NCI-H2107 (cell line): ENCODE data around the gene GPA33.

Experiments used
- DNase-seq: peaks from one replicate; lab custom pipeline; 2025; lab: John Stamatoyannopoulos, UW

The GPA33 gene

GRCh38 chr1:167117225-167117624 is 27.0 kb upstream of the GPA33 start:
- no peak for DNase-seq

- DNase-seq, result no peak
These were observed 26.0 kb upstream of the GPA33 start for GRCh38 chr1:167116174-167116573.

- DNase-seq, result no peak
These were observed 25.5 kb upstream of the GPA33 start for GRCh38 chr1:167115655-167116054.

- DNase-seq, result no peak
These were observed 24.5 kb upstream of the GPA33 start for GRCh38 chr1:167114725-167115124.

GRCh38 chr1:167111868-167112709 is 21.9 kb upstream of the GPA33 start:
- no peak for DNase-seq

GRCh38 chr1:167110586-167110985 is 20.4 kb upstream of the GPA33 start:
- no peak for DNase-seq

GRCh38 chr1:167109125-167109524 is 18.9 kb upstream of the GPA33 start:
- DNase-seq, result no peak

GRCh38 chr1:167107456-167107855 is 17.3 kb upstream of the GPA33 start:
- DNase-seq, result no peak

GRCh38 chr1:167106119-167106461 is 15.9 kb upstream of the GPA33 start:
- DNase-seq, result no peak

- no peak for DNase-seq
These were observed 15.3 kb upstream of the GPA33 start for GRCh38 chr1:167105271-167106118.

GRCh38 chr1:167104256-167104633 is 14.1 kb upstream of the GPA33 start:
- DNase-seq, result no peak

- no peak for DNase-seq
These were observed 12.9 kb upstream of the GPA33 start for GRCh38 chr1:167102906-167103573.

GRCh38 chr1:167101754-167102153 is 11.6 kb upstream of the GPA33 start:
- DNase-seq, result no peak

GRCh38 chr1:167100730-167101129 is 10.6 kb upstream of the GPA33 start:
- no peak for DNase-seq

GRCh38 chr1:167099851-167100250 is 9.7 kb upstream of the GPA33 start:
- no peak for DNase-seq

- no peak for DNase-seq
These were observed 5.2 kb upstream of the GPA33 start for GRCh38 chr1:167095368-167095767.

GRCh38 chr1:167094690-167095089 is 4.5 kb upstream of the GPA33 start:
- DNase-seq, result no peak

GRCh38 chr1:167093846-167094516 is 3.8 kb upstream of the GPA33 start, which contains the start of gene STYXL2:
TSS of gene STYXL2 (plus strand) at chr1:167094075. CDS start at chr1:167094850, 775 bp downstream.
- no peak for DNase-seq

GRCh38 chr1:167092653-167093052 is 2.5 kb upstream of the GPA33 start:
- DNase-seq, result no peak

- no peak for DNase-seq
These were observed 251 bp downstream of the GPA33 start for GRCh38 chr1:167089939-167090313.

GRCh38 chr1:167088746-167089417 is 1.3 kb downstream of the GPA33 start:
- no peak for DNase-seq

GRCh38 chr1:167086768-167087167 is 3.4 kb downstream of the GPA33 start:
- no peak for DNase-seq
